ENCODE measurements around the gene RPL36AL. TPM values are rescaled to one million over a fixed set of nuclear protein-coding genes. Genes with fewer than 3 reads are reported as not detected.

Gene RPL36AL
- total RNA-seq, 1 donor from 2014 or later = 194 TPM

DNA sequence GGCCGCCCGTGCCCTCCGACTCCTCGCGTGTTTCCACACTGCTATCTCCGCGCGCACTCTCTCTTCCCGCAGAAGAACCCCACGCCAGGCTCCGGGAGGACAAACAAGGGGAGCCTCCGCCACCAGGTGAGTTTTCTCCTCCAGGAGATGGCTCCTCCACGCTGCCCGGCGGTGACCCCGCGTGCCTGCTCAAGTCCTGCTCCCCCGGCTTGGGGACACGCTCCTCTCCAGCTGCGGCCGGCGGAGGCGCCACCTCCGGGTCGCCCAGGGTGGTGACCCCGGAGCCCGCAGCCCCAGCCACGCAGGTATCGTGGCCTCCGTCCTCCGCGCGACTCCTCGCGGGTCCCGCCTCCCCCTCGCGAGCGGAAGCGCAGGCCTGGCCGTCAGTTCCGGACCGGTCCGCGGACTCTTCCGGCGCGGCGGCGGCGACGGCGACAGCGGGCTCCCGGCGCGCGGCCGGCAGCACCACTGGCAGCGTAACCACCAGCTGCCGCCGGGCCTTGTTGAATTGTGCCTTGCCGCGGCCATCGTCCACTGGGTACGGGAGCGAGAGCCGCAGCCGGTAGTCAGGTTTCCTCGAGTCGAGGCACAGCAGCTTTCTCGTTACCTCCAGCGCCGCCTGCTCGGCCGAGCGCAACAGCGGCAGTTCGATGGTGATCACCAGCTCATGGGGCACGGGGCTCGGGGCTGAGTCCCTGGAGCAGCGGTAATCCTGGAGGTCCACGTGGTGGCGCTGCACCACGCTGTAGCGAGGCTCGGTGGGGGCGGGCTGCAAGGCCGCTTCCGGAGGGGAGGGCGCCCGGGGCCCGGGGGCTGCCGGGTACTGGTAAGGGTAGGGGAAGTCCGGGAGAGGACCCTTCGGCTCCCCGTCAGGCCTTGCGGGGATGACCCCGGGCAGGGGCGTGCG, 13.5 kb upstream of the RPL36AL start:
- H3K4me3 Mint-ChIP-seq (ENCODE audit: unreplicated experiment) = peak overlapping the region; percentile 96
- peak overlapping the region; percentile 91 for H3K27ac ChIP-seq (ENCODE audit: low read depth, low read length)
- peak overlapping the region; percentile 73 for H3K4me3 ChIP-seq (ENCODE audit: insufficient read depth, low read depth, low read length)
- peaks cover 6% of the 10 kb centered on the region for H3K36me3 Mint-ChIP-seq (ENCODE audit: low read depth, unreplicated experiment)
- H3K9me3 ChIP-seq (ENCODE audit: insufficient read depth, low read depth, low read length) = no peaks in the 10 kb centered on the region
- H4K20me1 ChIP-seq (ENCODE audit: insufficient read depth, low read length) = peaks cover 49% of the 10 kb centered on the region
- peaks cover 85% of the 10 kb centered on the region for H3K79me2 ChIP-seq (ENCODE audit: insufficient read depth, low read length)
- peaks cover 12% of the 10 kb centered on the region for H3K4me1 Mint-ChIP-seq (ENCODE audit: low read depth, unreplicated experiment)
- peak; percentile 89 for DNase-seq (ENCODE audit: low read depth)
- TF ChIP-seq EZH2 (IDR thresholded peaks at IDR 0.05; ENCODE audit: insufficient read depth, low read length) (no peak), CTCF (IDR thresholded peaks at IDR 0.05; ENCODE audit: insufficient read depth, low read depth, low read length) (peak; percentile 46)
- H3K9me3 Mint-ChIP-seq (ENCODE audit: unreplicated experiment) = no peaks in the 10 kb centered on the region
- peaks cover 4% of the 10 kb centered on the region for H3K36me3 ChIP-seq (ENCODE audit: insufficient read depth, low read length)
- no peaks in the 10 kb centered on the region for H3K27me3 ChIP-seq (ENCODE audit: insufficient read depth, low read length)
- peaks cover 7% of the 10 kb centered on the region for H3K4me1 ChIP-seq (ENCODE audit: insufficient read depth, low read length)
- H3K9ac ChIP-seq (ENCODE audit: low read length) = peak overlapping the region; percentile 90
- peak overlapping the region; percentile 92 for H3K27ac Mint-ChIP-seq (ENCODE audit: unreplicated experiment)
- H3K27me3 Mint-ChIP-seq (ENCODE audit: low read depth, unreplicated experiment) = no peaks in the 10 kb centered on the region
- FAIRE-seq = no peak
- H2AFZ ChIP-seq (ENCODE audit: low read depth, low read length) = peak overlapping the region; percentile 96
- H3K4me2 ChIP-seq (ENCODE audit: low read length) = peak overlapping the region; percentile 83

DNA sequence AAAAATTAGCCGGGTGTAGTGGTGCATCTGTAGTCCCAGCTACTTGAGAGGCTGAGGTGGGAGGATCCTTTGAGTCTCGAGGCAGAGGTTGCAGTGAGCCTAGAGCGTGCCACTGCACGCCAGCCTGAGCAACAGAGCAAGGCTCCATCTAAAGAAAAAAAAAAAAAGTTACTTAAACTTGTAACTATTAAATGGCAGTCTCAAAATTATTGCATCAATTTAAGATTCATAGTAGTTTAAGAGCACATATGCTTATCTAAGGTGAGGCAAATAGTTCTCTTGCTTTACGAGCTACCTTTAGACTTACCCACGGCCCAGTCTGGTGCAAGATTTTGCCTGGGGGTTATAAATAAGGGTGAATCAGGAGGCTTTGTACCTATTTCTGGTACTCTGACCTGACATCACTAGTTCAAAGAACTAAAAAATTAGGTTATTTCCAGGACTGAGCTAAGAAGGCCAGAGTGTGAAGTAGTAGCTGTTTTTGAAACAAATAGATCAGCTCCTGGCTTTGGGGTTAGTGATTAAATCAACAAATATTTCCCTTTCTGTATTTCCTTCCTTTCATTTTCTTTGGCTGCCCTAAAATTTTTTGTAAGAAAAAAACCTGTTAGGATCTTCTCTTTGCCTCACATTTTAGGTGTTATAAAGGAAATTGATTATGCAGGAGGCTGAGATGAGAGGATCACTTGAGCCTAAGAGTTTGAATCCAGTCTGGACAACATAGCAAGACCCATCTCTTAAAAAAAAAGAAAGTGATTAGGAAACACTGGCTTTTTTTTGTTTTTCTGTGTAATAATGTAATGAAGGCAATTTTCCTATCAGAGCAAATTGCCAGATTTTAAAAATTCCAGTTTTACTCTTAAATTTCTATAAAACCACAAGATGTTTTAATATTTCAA, 3.8 kb upstream of the RPL36AL start:
- Histone ChIP-seq H3K4me2 (ENCODE audit: low read length) (peak overlapping the region; percentile 99), H2AFZ (ENCODE audit: low read depth, low read length) (no peak overlapping the region), H3K79me2 (ENCODE audit: insufficient read depth, low read length) (peaks cover 80% of the 10 kb centered on the region), H3K9me3 (ENCODE audit: insufficient read depth, low read depth, low read length) (no peaks in the 10 kb centered on the region), H3K9ac (ENCODE audit: low read length) (peak overlapping the region; percentile 15), H3K4me3 (ENCODE audit: insufficient read depth, low read depth, low read length) (no peak overlapping the region), H3K27ac (ENCODE audit: low read depth, low read length) (no peak overlapping the region), H3K36me3 (ENCODE audit: insufficient read depth, low read length) (peaks cover 3% of the 10 kb centered on the region), H3K27me3 (ENCODE audit: insufficient read depth, low read length) (no peaks in the 10 kb centered on the region), H3K4me1 (ENCODE audit: insufficient read depth, low read length) (peaks cover 16% of the 10 kb centered on the region), H4K20me1 (ENCODE audit: insufficient read depth, low read length) (peaks cover 55% of the 10 kb centered on the region)
- peaks cover 3% of the 10 kb centered on the region for H3K36me3 Mint-ChIP-seq (ENCODE audit: low read depth, unreplicated experiment)
- no peak for DNase-seq (ENCODE audit: low read depth)
- H3K4me1 Mint-ChIP-seq (ENCODE audit: low read depth, unreplicated experiment) = peaks cover 10% of the 10 kb centered on the region
- no peaks in the 10 kb centered on the region for H3K9me3 Mint-ChIP-seq (ENCODE audit: unreplicated experiment)
- no peak overlapping the region for H3K27ac Mint-ChIP-seq (ENCODE audit: unreplicated experiment)
- no peak for FAIRE-seq
- H3K27me3 Mint-ChIP-seq (ENCODE audit: low read depth, unreplicated experiment) = no peaks in the 10 kb centered on the region
- H3K4me3 Mint-ChIP-seq (ENCODE audit: unreplicated experiment) = peak overlapping the region; percentile 98
- TF ChIP-seq CTCF (IDR thresholded peaks at IDR 0.05; ENCODE audit: insufficient read depth, low read depth, low read length) (no peak), EZH2 (IDR thresholded peaks at IDR 0.05; ENCODE audit: insufficient read depth, low read length) (no peak)

Data from astrocyte (in vitro differentiated cells and primary cell).